Stimulated activated naive CD8-positive, alpha-beta T cell treated with anti-CD3 and anti-CD28 coated beads, Interleukin-15, Interleukin-2, amounts not matched to agents 100 ng/mL and 50 ng/mL, for 24 hours (primary cell): ENCODE measurements around the gene NXF1.

Source experiments
- H3K27ac Mint-ChIP-seq: one replicate; pipeline ENCODE4 v1.8.0; 2021; ENCODE audit warnings: mild to moderate bottlenecking, mixed read lengths
- H3K27me3 Mint-ChIP-seq: one replicate; pipeline ENCODE4 v1.8.0; 2021; ENCODE audit warnings: mixed read lengths
- H3K36me3 Mint-ChIP-seq: one replicate; pipeline ENCODE4 v1.8.0; 2021; ENCODE audit warnings: low read depth, mixed read lengths
- H3K4me1 Mint-ChIP-seq: one replicate; pipeline ENCODE4 v1.8.0; 2021; ENCODE audit warnings: low read depth, mixed read lengths
- H3K4me3 Mint-ChIP-seq: one replicate; pipeline ENCODE4 v1.8.0; 2021; ENCODE audit warnings: mild to moderate bottlenecking, mixed read lengths
- H3K9me3 Mint-ChIP-seq: one replicate; pipeline ENCODE4 v1.8.0; 2021; ENCODE audit warnings: mixed read lengths

The NXF1 gene

GRCh38 chr11:62806611-62807121 is 1.4 kb upstream of the NXF1 start:
- peaks cover 30% of the 10 kb centered on the region for H3K36me3 Mint-ChIP-seq
- no peaks in the 10 kb centered on the region for H3K9me3 Mint-ChIP-seq
- H3K4me1 Mint-ChIP-seq = peaks cover 35% of the 10 kb centered on the region
- peak overlapping the region; percentile 97 for H3K27ac Mint-ChIP-seq
- no peaks in the 10 kb centered on the region for H3K27me3 Mint-ChIP-seq
- H3K4me3 Mint-ChIP-seq = peak overlapping the region; percentile 99

DNA sequence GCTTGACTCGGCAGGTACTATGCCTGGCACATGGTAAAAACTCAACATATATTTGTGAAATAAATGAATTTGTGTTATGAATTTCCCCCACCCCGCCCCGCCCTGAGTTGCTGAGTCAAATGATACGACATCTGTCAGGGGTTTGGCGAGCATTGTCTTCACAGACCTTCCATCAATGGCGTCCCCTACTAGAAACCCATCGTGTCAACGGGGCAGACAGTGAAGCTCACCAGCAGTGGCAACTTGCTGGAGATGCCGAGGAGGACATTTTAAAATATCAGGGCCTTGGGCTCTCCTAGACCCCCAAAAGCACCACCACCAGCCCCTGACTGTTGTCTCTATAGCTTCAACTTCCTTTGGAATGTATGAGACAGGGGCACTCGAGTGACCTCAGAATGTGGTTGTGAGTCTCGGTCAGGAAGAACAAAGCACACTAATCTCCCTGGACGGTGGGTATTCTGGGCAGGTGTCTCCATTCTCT is 761 bp upstream of the NXF1 start:
- Mint-ChIP-seq H3K27ac (peak overlapping the region; percentile 97), H3K27me3 (no peaks in the 10 kb centered on the region), H3K4me3 (peak overlapping the region; percentile 99), H3K4me1 (peaks cover 38% of the 10 kb centered on the region), H3K9me3 (no peaks in the 10 kb centered on the region), H3K36me3 (peaks cover 37% of the 10 kb centered on the region)

GRCh38 chr11:62804310-62805075 is 747 bp downstream of the NXF1 start:
- peak overlapping the region; percentile 99 for H3K4me3 Mint-ChIP-seq
- no peaks in the 10 kb centered on the region for H3K27me3 Mint-ChIP-seq
- peak overlapping the region; percentile 95 for H3K27ac Mint-ChIP-seq
- H3K9me3 Mint-ChIP-seq = no peaks in the 10 kb centered on the region
- peaks cover 38% of the 10 kb centered on the region for H3K4me1 Mint-ChIP-seq
- H3K36me3 Mint-ChIP-seq = peaks cover 49% of the 10 kb centered on the region

GRCh38 chr11:62801071-62801470 is 4.2 kb downstream of the NXF1 start:
- Mint-ChIP-seq H3K9me3 (no peaks in the 10 kb centered on the region), H3K27me3 (no peaks in the 10 kb centered on the region), H3K4me1 (peaks cover 30% of the 10 kb centered on the region), H3K4me3 (no peak overlapping the region), H3K36me3 (peaks cover 78% of the 10 kb centered on the region), H3K27ac (peak overlapping the region; percentile 16)

DNA sequence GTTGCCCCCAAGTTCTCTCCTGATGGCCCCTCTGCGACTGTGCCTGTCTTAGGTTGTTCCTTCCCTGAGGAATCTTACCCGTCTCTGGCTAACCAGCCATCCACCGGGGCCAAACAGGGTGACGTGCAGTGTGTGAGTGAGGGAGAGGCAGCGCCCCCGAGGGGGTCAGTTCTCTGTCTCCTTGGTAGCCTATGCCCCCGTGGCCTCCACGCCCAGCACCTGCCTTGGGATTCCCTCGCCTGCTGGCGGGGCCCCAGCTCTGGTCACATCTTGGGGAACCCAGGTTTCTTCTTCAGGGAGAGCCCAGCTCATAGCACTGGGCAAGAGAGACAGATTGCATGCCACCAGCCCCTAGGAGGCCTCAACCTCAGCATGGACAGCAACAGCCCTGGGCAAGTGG is 5.8 kb downstream of the NXF1 start:
- H3K27ac Mint-ChIP-seq = peak overlapping the region; percentile 13
- H3K27me3 Mint-ChIP-seq = no peaks in the 10 kb centered on the region
- H3K4me1 Mint-ChIP-seq = peaks cover 21% of the 10 kb centered on the region
- H3K36me3 Mint-ChIP-seq = peaks cover 88% of the 10 kb centered on the region
- no peaks in the 10 kb centered on the region for H3K9me3 Mint-ChIP-seq
- H3K4me3 Mint-ChIP-seq = no peak overlapping the region

DNA sequence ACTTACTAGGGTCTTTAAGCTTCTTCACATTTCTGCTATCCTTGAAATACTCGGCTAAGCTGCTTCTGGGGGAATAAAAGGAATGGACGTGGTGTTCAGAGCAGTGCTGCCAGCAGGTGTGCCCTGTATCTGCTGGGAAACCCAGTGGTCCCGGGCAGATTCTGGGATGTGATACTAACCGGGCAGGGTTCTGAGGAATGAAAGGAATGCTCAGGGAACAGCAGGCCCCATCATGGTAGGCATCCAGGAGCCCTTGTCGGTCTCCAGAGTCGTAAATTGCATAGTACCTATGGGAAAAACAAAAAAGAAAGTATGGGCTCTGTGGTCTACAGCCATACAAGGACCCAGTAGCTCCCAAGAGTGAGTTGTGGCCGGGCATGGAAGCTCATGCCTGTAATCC is 9.0 kb downstream of the NXF1 start:
- H3K27me3 Mint-ChIP-seq = no peaks in the 10 kb centered on the region
- H3K36me3 Mint-ChIP-seq = peaks cover 82% of the 10 kb centered on the region
- H3K4me3 Mint-ChIP-seq = no peak overlapping the region
- no peaks in the 10 kb centered on the region for H3K9me3 Mint-ChIP-seq
- no peak overlapping the region for H3K27ac Mint-ChIP-seq
- peaks cover 11% of the 10 kb centered on the region for H3K4me1 Mint-ChIP-seq

DNA sequence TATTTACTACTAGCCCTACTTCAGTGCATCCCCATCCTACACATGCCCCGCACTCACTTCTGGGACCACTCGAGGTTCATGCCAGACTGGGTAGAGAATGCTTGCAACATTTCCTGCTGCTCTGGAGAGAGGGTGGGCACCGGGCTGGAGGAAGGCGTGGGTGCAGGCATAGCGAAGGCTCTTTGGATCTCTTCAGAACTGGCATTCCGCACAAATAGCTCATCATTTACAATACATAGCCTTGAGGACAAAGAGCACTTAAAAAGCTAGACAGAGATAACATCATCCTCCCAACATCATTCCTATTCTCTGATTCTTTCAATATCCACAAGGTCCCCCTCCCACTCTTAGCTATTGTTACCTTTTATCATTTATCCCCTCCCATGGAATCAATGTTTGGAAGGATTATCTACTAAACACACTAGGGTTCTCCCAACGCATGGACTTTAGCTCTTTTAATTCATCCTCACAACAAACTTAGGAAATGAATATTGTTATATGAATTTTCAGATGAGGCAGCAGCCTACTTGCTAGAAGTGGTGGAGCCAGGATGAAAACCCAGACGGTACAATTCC is 11.0 kb downstream of the NXF1 start:
- Mint-ChIP-seq H3K9me3 (no peaks in the 10 kb centered on the region), H3K27me3 (no peaks in the 10 kb centered on the region), H3K4me3 (no peak overlapping the region), H3K36me3 (peaks cover 85% of the 10 kb centered on the region), H3K4me1 (peaks cover 29% of the 10 kb centered on the region), H3K27ac (no peak overlapping the region)

- Mint-ChIP-seq H3K4me3 (peak overlapping the region; percentile 94), H3K9me3 (no peaks in the 10 kb centered on the region), H3K27ac (peak overlapping the region; percentile 83), H3K4me1 (peaks cover 46% of the 10 kb centered on the region), H3K27me3 (no peaks in the 10 kb centered on the region), H3K36me3 (peaks cover 83% of the 10 kb centered on the region)
Measured at GRCh38 chr11:62792202-62792575, 13.1 kb downstream of the NXF1 start.

GRCh38 chr11:62791501-62792201 is 13.6 kb downstream of the NXF1 start, which contains the start of gene TMEM223:
Gene TMEM223 (minus strand): TSS chr11:62792006. CDS start chr11:62791994, 12 bp downstream.
- no peaks in the 10 kb centered on the region for H3K27me3 Mint-ChIP-seq
- H3K4me1 Mint-ChIP-seq = peaks cover 46% of the 10 kb centered on the region
- H3K4me3 Mint-ChIP-seq = peak within 1 kb of the TSS; percentile 94
- peaks cover 78% of the 10 kb centered on the region for H3K36me3 Mint-ChIP-seq
- H3K27ac Mint-ChIP-seq = peak within 1 kb of the TSS; percentile 83
- no peaks in the 10 kb centered on the region for H3K9me3 Mint-ChIP-seq

DNA sequence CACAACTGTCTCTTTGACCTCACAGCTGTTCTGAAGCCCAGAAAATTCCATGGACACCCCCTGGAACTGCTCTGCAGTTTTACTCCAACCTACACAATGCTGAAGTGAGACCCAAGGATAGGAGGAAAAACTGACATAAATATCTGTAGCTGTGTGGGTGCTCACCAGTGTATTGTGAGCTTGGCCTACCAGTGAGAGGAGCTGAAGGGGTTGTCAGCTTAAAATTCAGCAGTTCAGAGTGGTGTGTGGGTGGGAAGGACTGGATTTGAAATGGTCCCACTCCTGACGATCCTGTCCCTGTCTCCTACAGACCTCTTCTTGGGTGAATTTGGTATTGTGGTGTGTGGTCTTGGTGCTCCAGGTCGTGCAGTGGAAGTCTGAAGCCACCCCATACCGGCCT is 15.7 kb downstream of the NXF1 start:
- peaks cover 54% of the 10 kb centered on the region for H3K4me1 Mint-ChIP-seq
- H3K36me3 Mint-ChIP-seq = peaks cover 61% of the 10 kb centered on the region
- H3K27ac Mint-ChIP-seq = peak overlapping the region; percentile 92
- no peaks in the 10 kb centered on the region for H3K9me3 Mint-ChIP-seq
- H3K27me3 Mint-ChIP-seq = no peaks in the 10 kb centered on the region
- H3K4me3 Mint-ChIP-seq = peak overlapping the region; percentile 94

DNA sequence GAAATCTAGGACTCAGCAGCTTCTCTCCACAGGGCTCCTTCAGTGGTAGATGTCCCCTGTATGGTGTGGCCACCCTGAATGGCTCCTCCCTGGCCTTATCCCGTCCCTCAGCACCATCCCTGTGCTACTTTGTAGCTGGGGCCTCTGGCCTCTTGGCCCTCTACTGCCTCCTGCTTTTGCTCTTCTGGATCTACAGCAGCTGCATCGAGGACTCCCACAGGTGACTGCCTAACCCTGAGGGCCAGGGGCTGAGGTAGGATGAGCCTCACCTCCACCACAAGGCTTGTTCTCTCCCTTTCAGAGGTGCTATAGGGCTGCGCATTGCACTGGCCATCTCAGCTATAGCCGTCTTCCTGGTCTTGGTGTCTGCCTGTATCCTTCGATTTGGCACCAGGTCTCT is 16.2 kb downstream of the NXF1 start:
- Mint-ChIP-seq H3K36me3 (peaks cover 55% of the 10 kb centered on the region), H3K27ac (peak overlapping the region; percentile 92), H3K27me3 (no peaks in the 10 kb centered on the region), H3K4me1 (peaks cover 54% of the 10 kb centered on the region), H3K9me3 (no peaks in the 10 kb centered on the region), H3K4me3 (peak overlapping the region; percentile 94)

GRCh38 chr11:62787005-62787759 is 18.1 kb downstream of the NXF1 start, which contains the start of gene TMEM179B:
Gene TMEM179B (plus strand): TSS chr11:62787402. CDS start chr11:62787432, 30 bp downstream.
- Mint-ChIP-seq H3K4me1 (peaks cover 48% of the 10 kb centered on the region), H3K36me3 (peaks cover 48% of the 10 kb centered on the region), H3K4me3 (peak within 1 kb of the TSS; percentile 94), H3K27ac (peak within 1 kb of the TSS; percentile 92), H3K27me3 (no peaks in the 10 kb centered on the region), H3K9me3 (no peaks in the 10 kb centered on the region)

DNA sequence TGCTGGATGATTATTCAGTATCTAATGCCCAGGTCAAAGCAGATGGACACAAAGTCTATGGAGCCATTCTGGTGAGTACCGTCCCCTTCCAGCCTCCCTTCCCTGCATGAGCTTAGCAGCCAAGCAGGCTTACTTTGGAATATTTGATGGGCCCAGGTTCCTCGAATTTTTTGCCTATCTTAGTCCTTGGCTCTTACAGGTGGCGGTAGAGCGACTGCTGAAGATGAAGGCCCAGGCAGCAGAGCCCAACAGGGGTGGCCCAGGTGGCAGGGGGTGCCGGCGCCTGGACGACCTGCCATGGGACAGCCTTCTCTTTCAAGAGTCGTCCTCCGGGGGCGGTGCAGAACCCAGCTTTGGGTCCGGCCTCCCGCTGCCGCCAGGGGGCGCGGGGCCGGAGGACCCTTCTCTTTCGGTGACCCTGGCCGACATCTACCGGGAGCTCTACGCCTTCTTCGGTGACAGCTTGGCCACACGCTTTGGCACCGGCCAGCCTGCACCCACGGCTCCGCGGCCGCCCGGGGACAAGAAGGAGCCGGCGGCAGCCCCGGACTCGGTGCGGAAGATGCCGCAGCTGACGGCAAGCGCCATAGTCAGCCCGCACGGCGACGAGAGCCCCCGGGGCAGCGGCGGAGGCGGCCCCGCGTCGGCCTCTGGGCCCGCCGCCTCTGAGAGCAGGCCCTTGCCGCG is 18.8 kb downstream of the NXF1 start:
- Mint-ChIP-seq H3K4me1 (peaks cover 44% of the 10 kb centered on the region), H3K4me3 (peak overlapping the region; percentile 87), H3K27ac (peak overlapping the region; percentile 92), H3K27me3 (no peaks in the 10 kb centered on the region), H3K9me3 (no peaks in the 10 kb centered on the region), H3K36me3 (peaks cover 45% of the 10 kb centered on the region)

GRCh38 chr11:62782753-62783152 is 22.5 kb downstream of the NXF1 start:
- no peak overlapping the region for H3K27ac Mint-ChIP-seq
- H3K36me3 Mint-ChIP-seq = peaks cover 23% of the 10 kb centered on the region
- H3K4me3 Mint-ChIP-seq = no peak overlapping the region
- H3K9me3 Mint-ChIP-seq = no peaks in the 10 kb centered on the region
- peaks cover 18% of the 10 kb centered on the region for H3K4me1 Mint-ChIP-seq
- no peaks in the 10 kb centered on the region for H3K27me3 Mint-ChIP-seq
